ENCODE data around the gene MCRIP2.

Gene MCRIP2

GRCh38 chr16:617855-618254 is 23.8 kb upstream of the MCRIP2 start:
- H3K36me3 ChIP-seq (ENCODE audit: control insufficient read depth, insufficient read depth, low read length): peaks cover 6% of the 10 kb centered on the region; the same call in 1 of the 2 replicates
- H3K4me1 ChIP-seq (ENCODE audit: control insufficient read depth, insufficient read depth, low read length): peaks cover 17% of the 10 kb centered on the region
- H3K27me3 ChIP-seq (ENCODE audit: control insufficient read depth, insufficient read depth, low read length): no peaks in the 10 kb centered on the region
- no peak overlapping the region for H3K9ac ChIP-seq (ENCODE audit: low read length)
- no peak overlapping the region for H3K4me3 ChIP-seq (ENCODE audit: low read depth, low read length)
- no peak overlapping the region for H3K27ac ChIP-seq (ENCODE audit: low read depth, low read length)
- no peaks in the 10 kb centered on the region for H3K9me3 ChIP-seq (ENCODE audit: control insufficient read depth, insufficient read depth, low read depth, low read length)

GRCh38 chr16:619476-620100 is 22.0 kb upstream of the MCRIP2 start:
- Histone ChIP-seq H3K27me3 (ENCODE audit: control insufficient read depth, insufficient read depth, low read length) (no peaks in the 10 kb centered on the region), H3K4me1 (ENCODE audit: control insufficient read depth, insufficient read depth, low read length) (peaks cover 24% of the 10 kb centered on the region), H3K27ac (ENCODE audit: low read depth, low read length) (no peak overlapping the region), H3K36me3 (ENCODE audit: control insufficient read depth, insufficient read depth, low read length) (0 out of 2 replicates have a peak, but pooled peaks cover under 1% of the 10 kb centered on the region), H3K4me3 (ENCODE audit: low read depth, low read length) (no peak overlapping the region), H3K9me3 (ENCODE audit: control insufficient read depth, insufficient read depth, low read depth, low read length) (no peaks in the 10 kb centered on the region), H3K9ac (ENCODE audit: low read length) (no peak overlapping the region)

- Histone ChIP-seq H3K4me1 (ENCODE audit: control insufficient read depth, insufficient read depth, low read length) (peaks cover 25% of the 10 kb centered on the region), H3K9ac (ENCODE audit: low read length) (no peak overlapping the region), H3K9me3 (ENCODE audit: control insufficient read depth, insufficient read depth, low read depth, low read length) (no peaks in the 10 kb centered on the region), H3K27ac (ENCODE audit: low read depth, low read length) (no peak overlapping the region), H3K36me3 (ENCODE audit: control insufficient read depth, insufficient read depth, low read length) (no peaks in the 10 kb centered on the region), H3K27me3 (ENCODE audit: control insufficient read depth, insufficient read depth, low read length) (no peaks in the 10 kb centered on the region), H3K4me3 (ENCODE audit: low read depth, low read length) (no peak overlapping the region)
Observed at GRCh38 chr16:620700-621525, 20.7 kb upstream of the MCRIP2 start.

- no peaks in the 10 kb centered on the region for H3K27me3 ChIP-seq (ENCODE audit: control insufficient read depth, insufficient read depth, low read length)
- peaks cover 25% of the 10 kb centered on the region for H3K4me1 ChIP-seq (ENCODE audit: control insufficient read depth, insufficient read depth, low read length)
- no peak overlapping the region for H3K27ac ChIP-seq (ENCODE audit: low read depth, low read length)
- no peak overlapping the region for H3K9ac ChIP-seq (ENCODE audit: low read length)
- H3K4me3 ChIP-seq (ENCODE audit: low read depth, low read length): no peak overlapping the region
- H3K9me3 ChIP-seq (ENCODE audit: control insufficient read depth, insufficient read depth, low read depth, low read length): no peaks in the 10 kb centered on the region
- H3K36me3 ChIP-seq (ENCODE audit: control insufficient read depth, insufficient read depth, low read length): 0 out of 2 replicates have a peak, but pooled peaks cover 4% of the 10 kb centered on the region
Observed at GRCh38 chr16:621526-622105, 20.0 kb upstream of the MCRIP2 start.

- H3K27me3 ChIP-seq (ENCODE audit: control insufficient read depth, insufficient read depth, low read length): no peaks in the 10 kb centered on the region
- H3K9ac ChIP-seq (ENCODE audit: low read length): no peak overlapping the region
- no peaks in the 10 kb centered on the region for H3K9me3 ChIP-seq (ENCODE audit: control insufficient read depth, insufficient read depth, low read depth, low read length)
- peaks cover 31% of the 10 kb centered on the region for H3K4me1 ChIP-seq (ENCODE audit: control insufficient read depth, insufficient read depth, low read length)
- no peak overlapping the region for H3K27ac ChIP-seq (ENCODE audit: low read depth, low read length)
- H3K4me3 ChIP-seq (ENCODE audit: low read depth, low read length): no peak overlapping the region
- peaks cover 9% of the 10 kb centered on the region; the same call in 1 of the 2 replicates for H3K36me3 ChIP-seq (ENCODE audit: control insufficient read depth, insufficient read depth, low read length)
Observed at GRCh38 chr16:622920-623280, 18.7 kb upstream of the MCRIP2 start.

- Histone ChIP-seq H3K36me3 (ENCODE audit: control insufficient read depth, insufficient read depth, low read length) (peaks cover 14% of the 10 kb centered on the region; the same call in 1 of the 2 replicates), H3K4me3 (ENCODE audit: low read depth, low read length) (no peak overlapping the region), H3K9ac (ENCODE audit: low read length) (no peak overlapping the region), H3K27ac (ENCODE audit: low read depth, low read length) (no peak overlapping the region), H3K4me1 (ENCODE audit: control insufficient read depth, insufficient read depth, low read length) (peaks cover 43% of the 10 kb centered on the region), H3K9me3 (ENCODE audit: control insufficient read depth, insufficient read depth, low read depth, low read length) (no peaks in the 10 kb centered on the region), H3K27me3 (ENCODE audit: control insufficient read depth, insufficient read depth, low read length) (no peaks in the 10 kb centered on the region)
Observed at GRCh38 chr16:624526-625070, 17.0 kb upstream of the MCRIP2 start.

GRCh38 chr16:625117-625976 is 16.3 kb upstream of the MCRIP2 start:
- Histone ChIP-seq H3K4me3 (ENCODE audit: low read depth, low read length) (no peak overlapping the region), H3K36me3 (ENCODE audit: control insufficient read depth, insufficient read depth, low read length) (peaks cover 14% of the 10 kb centered on the region; the same call in 1 of the 2 replicates), H3K9me3 (ENCODE audit: control insufficient read depth, insufficient read depth, low read depth, low read length) (no peaks in the 10 kb centered on the region), H3K27me3 (ENCODE audit: control insufficient read depth, insufficient read depth, low read length) (no peaks in the 10 kb centered on the region), H3K9ac (ENCODE audit: low read length) (no peak overlapping the region), H3K27ac (ENCODE audit: low read depth, low read length) (no peak overlapping the region), H3K4me1 (ENCODE audit: control insufficient read depth, insufficient read depth, low read length) (peaks cover 49% of the 10 kb centered on the region)

- Histone ChIP-seq H3K4me1 (ENCODE audit: control insufficient read depth, insufficient read depth, low read length) (peaks cover 57% of the 10 kb centered on the region), H3K27me3 (ENCODE audit: control insufficient read depth, insufficient read depth, low read length) (no peaks in the 10 kb centered on the region), H3K27ac (ENCODE audit: low read depth, low read length) (no peak overlapping the region), H3K9me3 (ENCODE audit: control insufficient read depth, insufficient read depth, low read depth, low read length) (no peaks in the 10 kb centered on the region), H3K36me3 (ENCODE audit: control insufficient read depth, insufficient read depth, low read length) (peaks cover 14% of the 10 kb centered on the region; the same call in 1 of the 2 replicates), H3K9ac (ENCODE audit: low read length) (no peak overlapping the region), H3K4me3 (ENCODE audit: low read depth, low read length) (no peak overlapping the region)
Observed at GRCh38 chr16:625977-626765, 15.5 kb upstream of the MCRIP2 start.

- H3K9me3 ChIP-seq (ENCODE audit: control insufficient read depth, insufficient read depth, low read depth, low read length): no peaks in the 10 kb centered on the region
- no peak overlapping the region for H3K9ac ChIP-seq (ENCODE audit: low read length)
- H3K36me3 ChIP-seq (ENCODE audit: control insufficient read depth, insufficient read depth, low read length): peaks cover 14% of the 10 kb centered on the region; the same call in 1 of the 2 replicates
- H3K4me3 ChIP-seq (ENCODE audit: low read depth, low read length): no peak overlapping the region
- H3K27me3 ChIP-seq (ENCODE audit: control insufficient read depth, insufficient read depth, low read length): no peaks in the 10 kb centered on the region
- H3K27ac ChIP-seq (ENCODE audit: low read depth, low read length): no peak overlapping the region
- H3K4me1 ChIP-seq (ENCODE audit: control insufficient read depth, insufficient read depth, low read length): peaks cover 52% of the 10 kb centered on the region
Observed at GRCh38 chr16:626787-627453, 14.7 kb upstream of the MCRIP2 start.

All from HUES6 (cell line).